Neural cell (in vitro differentiated cells): ENCODE data around the gene RP2.

Source experiments
- CTCF ChIP-seq: fragments of 450-650 bp; IDR thresholded peaks from 2 replicates; pipeline ENCODE4 v1.5.1; 2014; ENCODE audit warnings: antibody characterized with exemption, mild to moderate bottlenecking, moderate library complexity; ENCODE audit not compliant: poor library complexity, severe bottlenecking
- EP300 ChIP-seq: fragments of 450-650 bp; conservative IDR thresholded peaks from 2 replicates; pipeline ENCODE4 v1.6.1; 2014; ENCODE audit warnings: antibody characterized with exemption, mild to moderate bottlenecking, moderate library complexity; ENCODE audit not compliant: poor library complexity, severe bottlenecking
- MXI1 ChIP-seq: fragments of 450-650 bp; conservative IDR thresholded peaks from 2 replicates; pipeline ENCODE4 v1.6.1; 2014; ENCODE audit warnings: antibody characterized with exemption, mild to moderate bottlenecking; ENCODE audit not compliant: poor library complexity, severe bottlenecking
- POLR2AphosphoS5 ChIP-seq: IDR thresholded peaks from 2 replicates; pipeline ENCODE4 v1.6.1; 2012
- SMC3 ChIP-seq: fragments of 450-650 bp; conservative IDR thresholded peaks from 2 replicates; pipeline ENCODE4 v1.6.1; 2014; ENCODE audit warnings: antibody characterized with exemption, mild to moderate bottlenecking, moderate library complexity; ENCODE audit not compliant: poor library complexity

GRCh38 chrX:46819136-46819535, 17.7 kb upstream of the RP2 start:
- TF ChIP-seq MXI1 (no peak), CTCF (no peak), EP300 (no peak), POLR2AphosphoS5 (no peak), SMC3 (no peak)
